MCF 10A (cell line): Measurements from ENCODE around the gene CATSPERZ. TPM values are rescaled to one million over a fixed set of nuclear protein-coding genes. Genes with fewer than 3 reads are reported as not detected.

Experiments used
- BruUV-seq: library from RNA; stranded (reverse); fragments of 400-500 nt; replicated peaks from 2 replicates; lab custom pipeline; 2021; lab: Mats Ljungman, UMichigan
- CTCF ChIA-PET: fragments of 300-600 bp; sonication (Branson Sonifier 250); formaldehyde crosslinking; extraction: SDS; loops from one replicate; lab custom pipeline; 2021; ENCODE audit warnings: antibody characterized with exemption, inconsistent platforms; lab: Yijun Ruan, JAX
- POLR2A ChIA-PET: fragments of 300-600, 350-650 bp; sonication (Branson Sonifier 250); formaldehyde crosslinking; extraction: SDS; loops from one replicate; lab custom pipeline; 2020; ENCODE audit warnings: antibody characterized with exemption, inconsistent platforms; lab: Yijun Ruan, JAX
- DNase-seq: peaks from one replicate; pipeline ENCODE4 v3.0.0-alpha.2; 2018; ENCODE audit not compliant: unreplicated experiment
- H3K27ac Mint-ChIP-seq: one replicate; pipeline ENCODE4 v1.8.0; 2022; ENCODE audit warnings: mild to moderate bottlenecking, low read depth, mixed read lengths; ENCODE audit not compliant: unreplicated experiment
- H3K27me3 Mint-ChIP-seq: one replicate; pipeline ENCODE4 v1.8.0; 2022; ENCODE audit warnings: mixed read lengths; ENCODE audit not compliant: insufficient read depth, unreplicated experiment
- H3K36me3 Mint-ChIP-seq: one replicate; pipeline ENCODE4 v1.8.0; 2022; ENCODE audit warnings: mild to moderate bottlenecking, moderate library complexity, mixed read lengths; ENCODE audit not compliant: insufficient read depth, unreplicated experiment
- H3K4me1 Mint-ChIP-seq: one replicate; pipeline ENCODE4 v1.8.0; 2022; ENCODE audit warnings: mixed read lengths; ENCODE audit not compliant: insufficient read depth, unreplicated experiment
- H3K4me3 Mint-ChIP-seq: one replicate; pipeline ENCODE4 v1.8.0; 2022; ENCODE audit warnings: mild to moderate bottlenecking, moderate library complexity, mixed read lengths; ENCODE audit not compliant: unreplicated experiment
- H3K9me3 Mint-ChIP-seq: one replicate; pipeline ENCODE4 v1.8.0; 2022; ENCODE audit warnings: mixed read lengths; ENCODE audit not compliant: unreplicated experiment
- CTCF ChIP-seq: fragments of 200-600 bp; IDR thresholded peaks from one replicate; pipeline ENCODE4 v1.8.0; 2022; ENCODE audit warnings: antibody characterized with exemption, mild to moderate bottlenecking; ENCODE audit not compliant: unreplicated experiment
- intact Hi-C: fragments of 100-400 bp; cut with micrococcal nuclease; formaldehyde crosslinking; loops from 2 replicates; pipeline ENCODE4 v1.14.1; 2022
- total RNA-seq: library from RNA; stranded (reverse); gene quantifications from 2 replicates; pipeline ENCODE4 v1.2.3, GENCODE V29; 2022

The CATSPERZ gene
- total RNA-seq, 1 experiment from 2014 or later: 0.68 TPM

GRCh38 chr11:64347193-64347867 lies 47.2 kb downstream of the CATSPERZ start:
- Mint-ChIP-seq H3K36me3 (no peaks in the 10 kb centered on the region), H3K4me1 (peaks cover 13% of the 10 kb centered on the region), H3K4me3 (no peak overlapping the region), H3K27me3 (no peaks in the 10 kb centered on the region), H3K27ac (no peak overlapping the region), H3K9me3 (no peaks in the 10 kb centered on the region)
- peak; percentile 83 for DNase-seq
- POLR2A ChIA-PET: interaction anchor here (0.7 to 5.9 kb wide), 6 partner anchors 8 to 29 kb away, joined by 3 to 39 read pairs (median 6); partner anchors contain the start of genes PRDX5 and TRMT112
- no TSS peak for BruUV-seq
- CTCF ChIA-PET: interaction anchor here (1.0 to 2.2 kb wide), 3 partner anchors 8 to 26 kb away, joined by 4 to 14 read pairs (median 5); no protein-coding TSS in a partner anchor
- intact Hi-C loops: no loop called here
- no peak for TF ChIP-seq CTCF

GRCh38 chr11:64348383-64349024 lies 48.3 kb downstream of the CATSPERZ start:
- no TSS peak for BruUV-seq
- TF ChIP-seq CTCF: no peak
- intact Hi-C loops: no loop called here

GRCh38 chr11:64349025-64349387 lies 48.8 kb downstream of the CATSPERZ start:
- DNase-seq: no peak
- BruUV-seq: no TSS peak
- ChIA-PET CTCF (interaction anchor here (0.6 to 2.4 kb wide), 7 partner anchors 8 to 99 kb away, joined by 3 to 20 read pairs (median 5); partner anchors contain the start of genes PLCB3, PRDX5 and TRMT112), POLR2A (interaction anchor here (0.6 to 5.9 kb wide), 5 partner anchors 8 to 104 kb away, joined by 3 to 39 read pairs (median 4); partner anchors contain the start of genes PRDX5, RPS6KA4 and TRMT112)
- intact Hi-C loops: no loop called here
- H3K36me3 Mint-ChIP-seq: no peaks in the 10 kb centered on the region
- H3K4me1 Mint-ChIP-seq: peaks cover 13% of the 10 kb centered on the region
- TF ChIP-seq CTCF: no peak
- no peak overlapping the region for H3K4me3 Mint-ChIP-seq
- no peaks in the 10 kb centered on the region for H3K9me3 Mint-ChIP-seq
- H3K27ac Mint-ChIP-seq: no peak overlapping the region
- H3K27me3 Mint-ChIP-seq: no peaks in the 10 kb centered on the region

More at GRCh38 chr11:64348383-64349024, 48.3 kb downstream of the CATSPERZ start:
- no peaks in the 10 kb centered on the region for H3K36me3 Mint-ChIP-seq
- H3K9me3 Mint-ChIP-seq: no peaks in the 10 kb centered on the region
- H3K4me3 Mint-ChIP-seq: no peak overlapping the region
- no peaks in the 10 kb centered on the region for H3K27me3 Mint-ChIP-seq
- H3K27ac Mint-ChIP-seq: no peak overlapping the region
- peaks cover 13% of the 10 kb centered on the region for H3K4me1 Mint-ChIP-seq
- DNase-seq: no peak
- ChIA-PET CTCF (interaction anchor here (0.6 to 2.4 kb wide), 6 partner anchors 10 to 98 kb away, joined by 3 to 20 read pairs (median 6); partner anchors contain the start of genes PLCB3, PRDX5 and TRMT112), POLR2A (interaction anchor here (0.6 to 5.9 kb wide), 4 partner anchors 9 to 37 kb away, joined by 3 to 39 read pairs (median 4); partner anchors contain the start of genes PRDX5, RPS6KA4 and TRMT112)

- no peak for DNase-seq
- TF ChIP-seq CTCF: no peak
- CTCF ChIA-PET: interaction anchor here (0.6 to 2.4 kb wide), 6 partner anchors 8 to 99 kb away, joined by 3 to 20 read pairs (median 5); partner anchors contain the start of genes PLCB3, PRDX5 and TRMT112
- Mint-ChIP-seq H3K27ac (no peak overlapping the region), H3K9me3 (no peaks in the 10 kb centered on the region), H3K4me3 (no peak overlapping the region), H3K36me3 (no peaks in the 10 kb centered on the region), H3K27me3 (no peaks in the 10 kb centered on the region), H3K4me1 (peaks cover 13% of the 10 kb centered on the region)
- POLR2A ChIA-PET: interaction anchor here (0.6 to 5.9 kb wide), 5 partner anchors 10 to 104 kb away, joined by 3 to 39 read pairs (median 4); partner anchors contain the start of genes PRDX5, RPS6KA4 and TRMT112
- BruUV-seq: no TSS peak
- intact Hi-C loops: no loop called here
Measured at GRCh38 chr11:64349404-64349803, 49.2 kb downstream of the CATSPERZ start.
